Measurements from ENCODE around the gene CEP192.
"Not testable (repeated sequence)": the region's sequence is repeated elsewhere in the genome, so short reads cannot be mapped to it uniquely, and the experiment has no call there.

The CEP192 gene, protein sequence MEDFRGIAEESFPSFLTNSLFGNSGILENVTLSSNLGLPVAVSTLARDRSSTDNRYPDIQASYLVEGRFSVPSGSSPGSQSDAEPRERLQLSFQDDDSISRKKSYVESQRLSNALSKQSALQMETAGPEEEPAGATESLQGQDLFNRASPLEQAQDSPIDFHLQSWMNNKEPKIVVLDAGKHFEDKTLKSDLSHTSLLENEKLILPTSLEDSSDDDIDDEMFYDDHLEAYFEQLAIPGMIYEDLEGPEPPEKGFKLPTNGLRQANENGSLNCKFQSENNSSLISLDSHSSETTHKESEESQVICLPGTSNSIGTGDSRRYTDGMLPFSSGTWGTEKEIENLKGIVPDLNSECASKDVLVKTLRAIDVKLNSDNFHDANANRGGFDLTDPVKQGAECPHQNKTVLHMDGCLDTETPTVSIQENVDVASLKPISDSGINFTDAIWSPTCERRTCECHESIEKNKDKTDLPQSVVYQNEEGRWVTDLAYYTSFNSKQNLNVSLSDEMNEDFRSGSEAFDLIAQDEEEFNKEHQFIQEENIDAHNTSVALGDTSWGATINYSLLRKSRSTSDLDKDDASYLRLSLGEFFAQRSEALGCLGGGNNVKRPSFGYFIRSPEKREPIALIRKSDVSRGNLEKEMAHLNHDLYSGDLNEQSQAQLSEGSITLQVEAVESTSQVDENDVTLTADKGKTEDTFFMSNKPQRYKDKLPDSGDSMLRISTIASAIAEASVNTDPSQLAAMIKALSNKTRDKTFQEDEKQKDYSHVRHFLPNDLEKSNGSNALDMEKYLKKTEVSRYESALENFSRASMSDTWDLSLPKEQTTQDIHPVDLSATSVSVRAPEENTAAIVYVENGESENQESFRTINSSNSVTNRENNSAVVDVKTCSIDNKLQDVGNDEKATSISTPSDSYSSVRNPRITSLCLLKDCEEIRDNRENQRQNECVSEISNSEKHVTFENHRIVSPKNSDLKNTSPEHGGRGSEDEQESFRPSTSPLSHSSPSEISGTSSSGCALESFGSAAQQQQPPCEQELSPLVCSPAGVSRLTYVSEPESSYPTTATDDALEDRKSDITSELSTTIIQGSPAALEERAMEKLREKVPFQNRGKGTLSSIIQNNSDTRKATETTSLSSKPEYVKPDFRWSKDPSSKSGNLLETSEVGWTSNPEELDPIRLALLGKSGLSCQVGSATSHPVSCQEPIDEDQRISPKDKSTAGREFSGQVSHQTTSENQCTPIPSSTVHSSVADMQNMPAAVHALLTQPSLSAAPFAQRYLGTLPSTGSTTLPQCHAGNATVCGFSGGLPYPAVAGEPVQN (N-terminal part only)

DNA sequence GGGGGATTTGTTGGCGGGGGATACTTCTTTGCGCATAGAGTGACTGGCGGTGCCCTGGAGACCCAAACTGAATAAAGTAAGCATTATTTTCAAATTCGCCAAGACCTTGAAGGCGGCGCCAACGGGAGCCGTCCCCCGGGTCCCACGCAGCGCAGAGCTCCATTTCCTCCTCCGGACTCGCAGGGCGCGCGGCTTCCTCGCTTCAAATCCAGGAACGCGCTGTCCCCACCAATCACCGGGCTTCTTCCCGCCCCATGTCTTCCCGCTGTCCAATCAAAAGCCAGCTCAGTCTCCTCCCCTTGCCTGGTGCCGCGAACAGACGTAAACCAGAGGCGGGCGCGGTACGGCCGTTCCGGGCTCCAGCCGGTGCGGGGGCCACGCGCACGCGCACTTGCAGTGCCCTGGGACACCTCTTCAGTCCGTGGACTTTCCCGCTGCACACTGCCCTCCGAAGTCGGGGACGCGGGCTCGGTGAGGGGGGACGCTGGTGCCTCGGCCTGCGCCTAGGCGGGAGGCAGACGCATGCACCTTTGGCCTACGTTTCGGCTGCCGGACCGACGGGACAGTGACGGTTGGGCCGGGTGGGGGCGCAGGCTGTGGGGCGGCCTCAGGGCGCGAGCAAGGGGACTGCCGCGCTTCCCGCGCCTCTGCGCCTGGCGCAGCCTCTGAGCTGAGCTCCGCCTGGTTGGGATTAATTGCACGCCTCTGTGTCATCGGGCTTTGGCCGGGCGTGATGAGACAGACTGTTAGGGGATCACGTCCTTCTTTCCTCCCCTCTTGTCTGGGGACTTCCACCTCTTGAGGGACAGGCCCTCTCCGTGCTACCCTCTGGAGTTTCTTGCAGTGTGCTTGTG lies at the start of gene CEP192:
Gene CEP192, plus strand, starts transcription at position 396 of the 854 bp plus-strand sequence. CDS start 8,063 bp downstream, outside the sequence.
- DNase-seq (ENCODE audit: low read depth), result peak; percentile 86

DNA sequence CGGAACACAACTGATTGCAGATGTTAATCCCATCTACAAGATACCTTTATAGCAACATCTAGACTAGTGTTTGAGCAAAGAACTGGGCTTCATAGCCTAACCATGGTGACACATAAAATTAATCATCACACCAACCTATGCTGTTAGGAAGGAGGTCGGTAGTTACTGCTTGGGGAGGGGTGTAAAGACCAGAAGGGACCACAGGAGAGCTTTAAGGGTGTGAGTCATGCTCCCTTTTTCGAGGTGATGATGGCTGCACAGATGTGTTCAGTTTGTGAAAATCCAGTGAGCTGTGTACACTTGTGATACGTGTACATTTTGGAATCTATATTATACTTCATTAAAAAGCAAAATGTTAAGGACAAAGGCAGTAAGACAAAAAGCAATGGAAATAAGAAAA lies 47.9 kb upstream of the CEP192 start:
- no peak for DNase-seq (ENCODE audit: low read depth)

DNA sequence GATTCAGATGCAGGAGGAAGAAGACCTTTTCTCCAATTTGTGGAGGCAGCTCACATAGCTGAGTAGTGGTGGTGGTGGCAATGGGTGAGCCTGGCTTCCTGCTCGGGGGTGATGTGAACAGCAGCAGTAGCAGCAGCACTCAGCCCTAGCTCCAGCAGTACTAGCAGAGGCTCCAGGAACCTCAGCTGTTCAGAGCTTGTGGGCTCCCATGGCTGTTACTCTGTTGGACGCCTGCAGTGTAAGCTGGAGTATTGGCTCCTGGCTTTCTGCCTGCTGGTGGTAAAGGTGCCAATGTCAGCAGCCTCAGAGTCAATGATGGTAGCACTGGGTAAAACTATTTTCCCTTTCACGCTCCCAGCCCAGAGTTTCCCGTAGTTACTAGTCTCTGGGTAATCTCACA lies 46.5 kb upstream of the CEP192 start:
- DNase-seq (ENCODE audit: low read depth), result peak; percentile 19

DNA sequence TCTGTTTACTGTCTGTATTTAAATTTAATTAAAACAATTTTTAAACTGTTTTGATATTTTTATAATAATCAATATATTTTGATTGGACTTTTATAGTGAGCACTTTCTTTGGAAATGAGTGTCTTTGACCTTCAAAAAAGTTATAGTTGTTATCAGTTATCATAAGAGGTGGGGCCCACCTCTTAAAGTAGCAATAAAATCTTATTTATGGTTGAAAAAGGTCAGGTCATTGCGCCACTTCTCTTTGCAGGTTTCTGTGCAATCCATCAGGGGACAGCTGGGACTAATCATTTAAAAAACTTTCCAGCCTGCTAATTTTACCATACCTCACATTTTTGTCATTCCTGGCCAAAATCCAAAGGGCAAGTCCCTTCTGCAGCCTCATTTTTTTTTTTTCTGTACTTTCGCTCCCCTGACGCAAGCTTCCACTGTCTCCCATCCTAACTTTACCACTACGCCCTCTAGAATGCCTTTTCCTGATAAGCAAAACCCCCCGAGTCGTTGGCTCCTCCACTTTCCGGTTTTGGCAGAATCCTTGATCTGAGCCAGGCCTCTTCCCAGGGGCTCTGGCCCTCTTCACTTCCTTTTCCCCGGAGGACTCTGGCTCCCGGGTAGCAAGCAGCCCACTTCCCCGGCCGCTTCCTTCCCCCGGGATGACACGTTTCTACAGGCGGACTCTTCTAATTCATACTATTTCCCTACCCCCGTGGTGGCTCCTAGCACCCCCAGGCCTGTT lies 44.4 kb upstream of the CEP192 start:
- DNase-seq (ENCODE audit: low read depth), result peak; percentile 86

DNA sequence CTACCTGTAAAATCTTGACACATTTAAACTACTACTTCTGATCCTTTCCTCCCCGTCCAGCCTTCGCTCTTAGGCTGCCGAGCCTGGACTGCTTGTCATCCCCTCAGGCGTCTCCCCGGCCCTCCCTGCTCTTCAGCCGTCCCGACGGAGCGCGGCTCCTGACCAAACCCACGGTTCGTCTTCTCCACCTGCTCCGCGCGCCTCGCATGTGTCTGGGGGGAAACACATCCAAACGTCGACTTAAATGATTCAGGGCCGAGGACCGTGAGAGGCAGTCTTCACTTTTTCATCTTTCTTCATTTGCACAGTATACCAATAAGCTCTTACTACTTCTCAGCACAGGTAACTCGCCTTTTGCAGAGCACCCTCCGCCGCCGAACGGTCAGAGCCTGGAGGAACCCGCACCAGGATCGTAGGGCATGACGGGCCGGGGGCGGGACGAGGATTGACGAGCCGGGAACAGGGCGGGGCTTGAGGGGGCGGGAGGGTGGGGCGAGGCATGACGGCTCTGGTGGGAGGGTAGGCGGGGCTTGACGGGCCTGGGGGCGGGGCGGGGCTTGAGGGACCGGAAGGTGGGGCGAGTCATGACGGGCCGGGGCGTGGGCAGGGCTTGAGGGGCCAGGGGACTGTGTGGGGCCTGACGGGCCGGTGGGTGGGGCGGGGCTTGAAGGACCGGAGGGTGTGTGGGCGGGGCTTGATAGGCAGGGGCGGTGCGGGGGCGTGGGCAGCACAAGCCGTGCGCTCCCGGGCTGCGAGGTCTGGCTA lies 43.7 kb upstream of the CEP192 start, which contains the start of gene SEH1L:
Gene SEH1L, plus strand, starts transcription at position 727 of the 765 bp plus-strand sequence. CDS start 111 bp downstream, outside the sequence.
- DNase-seq (ENCODE audit: low read depth), result peak; percentile 58

DNA sequence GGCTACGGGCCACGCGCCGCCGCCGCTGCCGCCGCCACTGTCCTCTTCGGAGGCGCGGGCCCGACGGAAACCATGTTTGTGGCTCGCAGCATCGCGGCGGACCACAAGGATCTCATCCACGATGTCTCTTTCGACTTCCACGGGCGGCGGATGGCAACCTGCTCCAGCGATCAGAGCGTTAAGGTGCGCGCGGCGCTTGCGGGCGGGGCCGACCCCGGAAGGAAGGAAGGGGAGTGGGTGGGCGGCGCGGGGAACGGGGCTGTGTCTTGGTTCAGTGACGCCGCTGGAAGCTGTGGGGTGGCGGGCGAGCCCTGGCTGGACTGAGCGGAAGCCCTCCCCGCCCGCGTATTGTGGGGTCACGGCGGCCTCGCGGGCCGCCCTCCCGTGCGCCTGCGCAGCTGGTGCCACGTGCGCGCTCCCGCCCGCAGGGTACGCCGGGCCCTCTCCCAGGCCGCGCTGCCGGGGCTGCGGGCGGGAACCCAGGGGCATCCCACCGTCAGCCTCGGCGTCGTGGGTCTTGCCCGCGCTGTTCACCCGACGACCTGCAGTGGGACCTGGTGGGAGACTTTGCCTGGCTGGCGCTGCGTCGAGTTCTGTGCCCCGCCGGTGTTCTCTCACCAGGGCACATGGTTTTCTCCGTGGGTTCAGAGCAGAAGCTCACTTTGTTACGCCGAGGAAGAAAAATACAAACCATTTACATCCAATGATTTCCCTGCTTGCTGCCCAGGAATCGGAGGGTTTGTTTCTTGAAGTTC lies 42.9 kb upstream of the CEP192 start:
- DNase-seq (ENCODE audit: low read depth), result peak; percentile 49

DNA sequence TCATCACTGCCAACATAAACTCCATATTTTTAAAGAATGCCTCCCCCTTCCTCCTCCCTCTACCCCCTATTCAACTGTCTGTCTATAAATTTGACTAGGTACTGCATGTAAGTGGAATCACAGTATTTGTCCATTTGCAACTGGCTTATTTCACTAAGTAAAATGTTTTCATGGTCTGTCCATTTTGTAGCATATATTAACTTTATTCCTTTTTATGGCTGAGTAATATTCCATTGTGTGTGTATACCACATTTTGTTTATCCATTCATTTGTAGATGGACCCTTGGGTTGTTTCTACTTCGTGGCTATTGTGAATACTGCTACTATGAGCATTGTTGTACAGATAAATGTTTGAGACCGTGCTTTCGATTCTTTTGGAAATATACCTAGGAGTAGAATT lies 32.7 kb upstream of the CEP192 start:
- DNase-seq (ENCODE audit: low read depth), result no peak

DNA sequence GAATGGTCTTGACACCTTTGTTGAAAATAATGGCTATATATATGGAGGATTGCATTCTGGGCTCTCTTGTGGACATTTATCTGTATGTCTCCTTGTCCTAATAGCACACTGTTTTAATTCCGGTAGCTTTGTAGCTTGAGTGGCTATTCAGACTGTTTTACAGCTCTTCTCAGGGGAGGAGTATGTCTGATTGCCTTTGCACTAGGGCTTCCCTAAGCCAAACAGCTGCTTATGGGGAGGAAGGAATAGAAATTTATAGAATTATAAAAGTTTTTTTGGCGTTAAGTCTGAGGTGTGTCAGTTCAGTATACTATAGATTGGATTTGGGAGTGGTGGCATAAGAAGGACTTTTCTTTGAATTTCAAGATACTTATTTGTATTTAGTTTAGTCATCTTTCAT lies 30.8 kb upstream of the CEP192 start:
- DNase-seq (ENCODE audit: low read depth), result no peak

DNA sequence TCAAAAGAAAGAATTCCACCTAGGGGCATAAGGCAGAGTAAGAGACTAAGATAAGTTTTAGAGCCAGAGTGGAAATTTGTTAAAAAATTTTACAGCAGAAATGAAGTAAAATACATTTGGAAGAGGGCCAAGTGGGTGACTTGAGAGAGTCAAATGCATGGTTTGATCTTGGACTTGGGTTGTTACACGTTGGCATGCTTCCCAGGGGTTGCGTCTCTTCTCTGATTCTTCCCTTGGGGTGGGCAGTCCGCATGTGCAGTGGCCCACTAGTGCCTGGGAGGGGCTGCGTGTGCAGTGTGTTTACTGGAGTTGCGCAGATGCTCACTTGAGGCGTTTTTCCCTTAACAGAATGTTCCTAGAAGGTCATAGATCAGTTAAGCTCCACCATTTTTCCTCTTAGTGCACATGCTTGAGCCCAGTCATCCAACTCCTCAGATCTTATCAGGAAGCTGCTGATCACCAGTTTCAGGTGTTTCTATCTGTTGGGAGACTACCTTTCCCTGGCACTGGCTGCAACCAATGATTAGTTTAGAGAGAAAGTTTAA lies 30.2 kb upstream of the CEP192 start:
- DNase-seq (ENCODE audit: low read depth), result no peak

DNA sequence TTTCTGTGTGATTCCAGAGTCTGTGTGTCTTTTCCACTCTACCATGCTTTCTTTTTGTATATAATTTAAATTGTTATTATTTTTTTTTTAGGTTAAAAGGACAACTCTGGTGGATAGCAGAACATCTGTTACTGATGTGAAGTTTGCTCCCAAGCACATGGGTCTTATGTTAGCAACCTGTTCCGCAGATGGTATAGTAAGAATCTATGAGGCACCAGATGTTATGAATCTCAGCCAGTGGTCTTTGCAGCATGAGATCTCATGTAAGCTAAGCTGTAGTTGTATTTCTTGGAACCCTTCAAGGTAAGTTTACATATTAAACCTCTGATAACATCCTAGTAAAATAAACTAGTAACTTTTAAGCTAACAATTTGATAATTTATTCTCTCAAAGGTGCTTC lies 28.1 kb upstream of the CEP192 start:
- no peak for DNase-seq (ENCODE audit: low read depth)

DNA sequence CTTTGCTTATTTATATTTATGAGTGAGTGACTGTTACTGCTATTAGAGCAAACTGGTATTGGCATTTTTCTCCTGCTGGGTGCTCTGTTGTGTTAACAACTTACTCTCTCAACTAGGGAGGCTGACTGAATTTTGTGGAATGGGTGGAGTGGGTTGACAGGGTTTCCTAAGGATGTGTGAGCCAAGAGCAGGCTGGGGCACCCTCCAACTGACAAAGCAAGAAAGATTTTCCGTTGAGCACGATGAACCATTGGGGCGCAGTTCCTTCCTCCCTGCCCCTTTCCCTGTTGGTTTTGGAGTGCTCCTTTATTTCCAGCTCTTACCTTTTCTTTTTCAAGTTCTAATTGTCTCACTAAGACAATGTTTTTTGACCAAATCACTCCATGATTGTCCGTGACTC lies 23.0 kb upstream of the CEP192 start:
- DNase-seq (ENCODE audit: low read depth), result no peak

DNA sequence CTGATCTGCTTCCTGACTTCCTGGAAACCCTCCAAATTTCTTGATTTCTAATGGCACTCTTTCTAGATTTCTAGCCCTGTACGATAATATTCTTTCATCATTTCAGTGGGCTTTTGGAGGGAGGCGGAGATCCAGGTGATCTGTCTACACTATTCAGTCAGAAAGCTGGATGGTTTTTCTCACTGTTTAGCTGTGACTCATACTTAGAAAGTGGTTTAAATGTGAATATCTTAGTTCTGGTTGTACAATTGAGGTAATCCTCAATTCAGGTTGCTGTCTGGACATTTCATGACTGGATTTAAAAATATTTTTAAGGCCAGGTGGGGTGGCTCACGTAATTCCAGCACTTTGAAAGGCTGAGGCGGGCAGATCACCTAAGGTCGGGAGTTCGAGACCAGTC lies 22.5 kb upstream of the CEP192 start:
- DNase-seq (ENCODE audit: low read depth), result no peak

DNA sequence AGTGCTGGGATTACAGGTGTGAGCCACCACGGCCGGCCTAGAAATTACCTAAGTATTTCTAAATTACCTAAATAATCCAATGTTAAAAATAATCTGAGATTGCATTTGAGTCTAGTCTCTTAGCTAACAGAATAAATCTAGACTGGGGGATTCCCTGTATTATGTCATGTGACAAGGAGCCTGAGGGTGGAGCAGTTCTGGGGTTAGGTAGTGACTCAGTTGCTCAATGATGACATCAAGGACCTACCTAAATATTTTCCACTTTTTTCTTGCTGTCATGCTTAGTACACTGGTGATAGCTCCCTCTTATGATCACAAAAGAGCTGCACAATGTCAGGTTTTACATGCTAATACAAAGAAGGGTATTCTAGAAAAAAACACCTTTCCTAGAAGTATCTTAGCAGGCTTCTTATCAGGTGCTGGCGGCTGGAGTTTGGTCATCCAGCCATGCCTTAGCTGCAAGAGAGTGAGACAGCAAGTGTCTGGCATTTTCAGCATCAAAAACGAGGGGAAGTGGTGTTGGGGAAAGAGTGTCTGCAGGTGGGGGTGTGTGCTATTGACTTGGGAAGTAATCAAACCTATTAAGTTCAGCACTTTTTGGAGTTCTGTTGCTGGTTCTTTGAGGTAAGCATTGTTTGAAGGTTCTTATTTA lies 17.5 kb upstream of the CEP192 start:
- DNase-seq (ENCODE audit: low read depth), result no peak

DNA sequence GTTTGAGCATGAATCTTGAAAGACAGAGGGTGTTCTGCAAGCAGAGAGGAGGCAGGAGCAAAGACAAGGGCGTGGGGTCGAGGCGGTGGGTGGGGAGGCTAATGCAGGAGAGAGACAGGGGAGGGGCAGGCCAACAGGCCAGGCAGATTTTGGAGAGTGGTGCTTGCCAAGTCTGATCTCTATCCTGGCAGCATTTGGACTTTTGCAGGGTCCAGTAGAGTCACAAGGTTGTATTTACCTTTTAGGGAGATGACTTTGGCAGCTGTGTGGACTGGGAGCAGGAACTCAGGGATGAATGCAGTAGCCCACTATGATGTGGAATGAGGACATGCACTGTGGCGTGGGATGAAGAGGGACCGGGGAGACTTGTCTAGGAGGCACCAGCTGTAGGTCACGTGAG lies 15.7 kb upstream of the CEP192 start:
- DNase-seq (ENCODE audit: low read depth), result no peak

DNA sequence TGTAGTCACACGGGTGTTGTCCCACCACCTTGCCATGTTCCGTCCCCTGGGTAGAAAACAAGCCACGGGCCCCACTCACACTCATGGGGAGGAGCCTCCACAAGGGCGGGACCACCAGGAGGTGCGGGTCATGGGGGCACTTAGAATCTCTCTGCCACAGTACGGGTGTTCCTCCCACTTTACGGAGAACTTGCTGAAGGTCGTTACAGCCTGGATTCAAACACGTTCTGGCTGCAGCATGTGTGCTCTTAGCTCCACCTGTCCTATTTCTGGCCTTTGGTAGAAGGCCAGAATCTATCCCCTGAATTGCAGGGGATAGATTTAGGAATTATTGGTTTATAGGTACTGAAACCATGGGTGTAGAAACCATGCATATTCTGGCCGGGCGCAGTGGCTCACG lies 14.9 kb upstream of the CEP192 start:
- DNase-seq (ENCODE audit: low read depth), result no peak

DNA sequence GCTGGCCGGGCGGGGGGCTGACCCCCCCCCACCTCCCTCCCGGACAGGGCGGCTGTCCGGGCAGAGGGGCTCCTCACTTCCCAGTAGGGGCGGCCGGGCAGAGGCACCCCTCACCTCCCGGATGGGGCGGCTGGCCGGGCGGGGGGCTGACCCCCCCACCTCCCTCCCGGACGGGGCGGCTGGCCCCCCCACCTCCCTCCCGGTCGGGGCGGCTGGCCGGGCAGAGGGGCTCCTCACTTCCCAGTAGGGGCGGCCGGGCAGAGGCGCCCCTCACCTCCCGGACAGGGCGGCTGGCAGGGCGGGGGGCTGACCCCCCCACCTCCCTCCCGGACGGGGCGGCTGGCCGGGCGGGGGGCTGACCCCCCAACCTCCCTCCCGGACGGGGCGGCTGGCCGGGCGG lies 11.1 kb upstream of the CEP192 start:
- DNase-seq (ENCODE audit: low read depth), result not testable (repeated sequence)

DNA sequence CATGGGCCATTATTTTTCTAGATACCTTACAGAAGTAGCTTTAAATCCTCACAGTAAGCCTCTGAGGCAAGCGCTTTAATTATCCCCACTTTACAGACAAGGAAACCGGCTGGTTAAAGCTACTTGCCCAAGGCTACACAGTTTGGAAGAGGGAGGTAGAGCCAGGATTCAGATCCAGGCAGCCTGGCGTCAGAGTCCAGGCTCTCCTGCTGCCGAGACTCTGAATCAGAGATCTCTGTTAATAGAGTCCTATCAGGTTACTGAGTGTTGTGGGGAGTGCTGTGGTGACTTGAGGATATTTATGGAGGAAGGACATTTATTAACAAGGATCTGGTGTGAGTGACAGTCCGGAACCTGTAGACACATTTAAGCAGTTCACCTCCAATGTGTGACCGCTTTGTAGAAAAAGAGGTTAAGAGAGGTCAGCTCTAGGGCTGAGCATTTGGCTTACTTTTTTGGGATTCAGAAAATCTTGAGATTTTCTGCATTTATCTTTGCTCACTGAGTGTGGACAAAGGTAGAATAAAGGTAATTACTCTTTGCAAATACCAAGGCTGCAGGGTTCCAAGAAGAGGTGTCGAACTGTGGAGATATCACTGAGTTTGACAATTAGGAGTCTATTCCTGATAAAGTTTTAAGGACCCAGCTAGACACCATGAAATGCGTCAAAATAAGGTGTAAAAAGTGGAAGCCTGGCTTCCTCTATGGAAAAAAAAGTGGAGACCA lies 1.6 kb upstream of the CEP192 start:
- no peak for DNase-seq (ENCODE audit: low read depth)

DNA sequence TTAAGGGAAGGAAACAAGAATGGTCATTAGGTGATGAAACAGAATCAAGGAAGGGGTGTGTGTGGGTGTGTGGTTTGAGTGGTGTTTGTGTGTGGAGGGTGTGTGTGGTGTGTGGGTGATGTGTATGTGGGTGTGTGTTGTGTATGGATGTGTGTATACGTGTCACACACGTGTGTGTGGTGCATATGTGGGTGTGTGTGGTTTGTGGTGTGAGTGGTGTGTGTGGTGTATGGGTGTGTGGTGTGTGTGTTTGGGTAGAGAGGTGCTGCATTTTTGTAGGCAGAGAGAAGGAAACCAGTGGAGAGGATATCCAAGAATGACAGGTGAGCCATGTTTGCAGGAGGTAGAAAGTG lies 1.1 kb upstream of the CEP192 start:
- DNase-seq (ENCODE audit: low read depth), result no peak
